Mesodermal cell (in vitro differentiated cells): ENCODE measurements around the gene MEST. TPM values are rescaled to one million over a fixed set of nuclear protein-coding genes. Genes with fewer than 3 reads are reported as not detected.
"Not testable (repeated sequence)": the region's sequence is repeated elsewhere in the genome, so short reads cannot be mapped to it uniquely, and the experiment has no call there.

Source experiments
- H3K27ac ChIP-seq: 2 replicates; pipeline ENCODE4 v1.7.0; 2013; ENCODE audit warnings: mild to moderate bottlenecking, low read depth, low read length, moderate library complexity; ENCODE audit not compliant: severe bottlenecking
- H3K36me3 ChIP-seq: 2 replicates; pipeline ENCODE4 v1.7.1; 2013; ENCODE audit warnings: mild to moderate bottlenecking, low read length, moderate library complexity; ENCODE audit not compliant: control insufficient read depth, insufficient read depth
- H3K4me1 ChIP-seq: one replicate; pipeline ENCODE4 v1.7.1; 2013; ENCODE audit warnings: mild to moderate bottlenecking, low read length; ENCODE audit not compliant: insufficient read depth, control insufficient read depth, poor library complexity, severe bottlenecking
- H3K4me3 ChIP-seq: 2 replicates; pipeline ENCODE4 v1.7.0; 2013; ENCODE audit warnings: low read length, control low read depth, mild to moderate bottlenecking; ENCODE audit not compliant: insufficient read depth, poor library complexity, severe bottlenecking; ENCODE audit errors: extremely low read depth
- H3K9me3 ChIP-seq: 2 replicates; pipeline ENCODE4 v1.7.1; 2013; ENCODE audit warnings: mild to moderate bottlenecking, low read length, moderate library complexity; ENCODE audit not compliant: control insufficient read depth
- WGBS, 2 experiments: methylation state at CpG; one replicate each; pipeline ENCODE4 v1.1.5; 2013; ENCODE audit warnings: missing lambda C conversion rate in 2 of 2; ENCODE audit not compliant: insufficient coverage in 2 of 2; 5-methylcytosine and 5-hydroxymethylcytosine counted together
- polyA plus RNA-seq, 2 experiments: library from polyadenylated mRNA; stranded (reverse); fragments of 50-300 nt; gene quantifications; one replicate each; pipeline ENCODE4 v1.2.3, GENCODE V29; 2013

The MEST gene, protein sequence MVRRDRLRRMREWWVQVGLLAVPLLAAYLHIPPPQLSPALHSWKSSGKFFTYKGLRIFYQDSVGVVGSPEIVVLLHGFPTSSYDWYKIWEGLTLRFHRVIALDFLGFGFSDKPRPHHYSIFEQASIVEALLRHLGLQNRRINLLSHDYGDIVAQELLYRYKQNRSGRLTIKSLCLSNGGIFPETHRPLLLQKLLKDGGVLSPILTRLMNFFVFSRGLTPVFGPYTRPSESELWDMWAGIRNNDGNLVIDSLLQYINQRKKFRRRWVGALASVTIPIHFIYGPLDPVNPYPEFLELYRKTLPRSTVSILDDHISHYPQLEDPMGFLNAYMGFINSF
- 734 TPM for polyA plus RNA-seq (2013, experiment 1 of 2)
- 918 TPM for polyA plus RNA-seq (2013, experiment 2 of 2)

DNA sequence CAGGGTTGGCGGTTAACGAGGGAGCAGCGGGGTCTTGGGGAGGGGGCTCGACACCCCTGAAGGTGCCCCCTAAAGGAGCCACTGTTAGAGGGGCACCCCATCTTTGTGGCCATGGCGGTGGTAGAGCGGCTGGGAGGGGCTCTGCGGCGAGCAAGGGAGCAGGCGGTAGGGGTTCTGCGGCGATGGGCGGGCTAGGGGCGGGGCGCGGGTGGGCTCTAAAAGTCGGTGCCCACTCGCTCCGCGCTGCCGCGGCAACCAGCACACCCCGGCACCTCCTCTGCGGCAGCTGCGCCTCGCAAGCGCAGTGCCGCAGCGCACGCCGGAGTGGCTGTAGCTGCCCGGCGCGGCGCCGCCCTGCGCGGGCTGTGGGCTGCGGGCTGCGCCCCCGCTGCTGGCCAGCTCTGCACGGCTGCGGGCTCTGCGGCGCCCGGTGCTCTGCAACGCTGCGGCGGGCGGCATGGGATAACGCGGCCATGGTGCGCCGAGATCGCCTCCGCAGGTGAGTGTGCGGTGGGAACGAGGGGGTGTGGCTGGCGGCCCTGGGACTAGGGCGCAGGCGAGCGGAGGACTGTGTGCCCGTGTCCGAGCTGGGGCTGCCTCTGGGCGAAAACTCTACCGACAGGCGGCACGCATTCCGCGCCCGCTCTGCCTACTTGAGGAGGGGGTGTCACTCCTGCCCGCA is at the start of gene MEST:
Gene MEST (plus strand): TSS at position 245 of the 682 bp plus-strand sequence. CDS start 229 bp downstream, at position 474.
- no peaks in the 10 kb centered on the region for H3K9me3 ChIP-seq
- peak within 1 kb of the TSS; percentile 51 for H3K4me3 ChIP-seq
- peaks cover 27% of the 10 kb centered on the region for H3K4me1 ChIP-seq
- H3K36me3 ChIP-seq = peaks cover 15% of the 10 kb centered on the region
- WGBS, 2 experiments = 45 to 48% methylated on average over 51 to 67 of the region's 71 CpGs
- H3K27ac ChIP-seq = peak within 1 kb of the TSS; percentile 95

DNA sequence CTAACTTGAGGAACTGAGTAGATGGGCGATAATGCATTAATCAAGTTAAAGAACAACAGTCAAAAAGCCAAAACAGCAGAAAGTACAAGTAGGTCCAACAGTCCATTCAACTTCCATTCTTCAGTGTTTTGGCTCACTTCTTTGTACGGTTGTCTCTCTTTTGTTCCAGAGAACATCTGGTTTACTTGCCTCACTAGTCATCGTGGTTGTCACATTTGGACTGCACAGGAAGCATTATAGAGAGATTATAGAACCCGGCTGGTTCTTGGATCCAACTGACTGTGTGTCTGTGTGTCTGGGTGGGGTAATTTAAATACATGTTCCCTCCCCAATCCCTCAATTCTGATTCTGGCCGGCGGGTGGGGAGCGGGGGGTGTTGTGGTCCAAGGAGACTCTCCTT is 49.3 kb upstream of the MEST start:
- Histone ChIP-seq H3K4me3 (no peak overlapping the region), H3K27ac (no peak overlapping the region), H3K4me1 (peaks cover 6% of the 10 kb centered on the region), H3K9me3 (peaks cover 5% of the 10 kb centered on the region), H3K36me3 (no peaks in the 10 kb centered on the region)
- WGBS, 2 experiments = 89 to 93% methylated on average over 2 to 3 of the region's 7 CpGs

DNA sequence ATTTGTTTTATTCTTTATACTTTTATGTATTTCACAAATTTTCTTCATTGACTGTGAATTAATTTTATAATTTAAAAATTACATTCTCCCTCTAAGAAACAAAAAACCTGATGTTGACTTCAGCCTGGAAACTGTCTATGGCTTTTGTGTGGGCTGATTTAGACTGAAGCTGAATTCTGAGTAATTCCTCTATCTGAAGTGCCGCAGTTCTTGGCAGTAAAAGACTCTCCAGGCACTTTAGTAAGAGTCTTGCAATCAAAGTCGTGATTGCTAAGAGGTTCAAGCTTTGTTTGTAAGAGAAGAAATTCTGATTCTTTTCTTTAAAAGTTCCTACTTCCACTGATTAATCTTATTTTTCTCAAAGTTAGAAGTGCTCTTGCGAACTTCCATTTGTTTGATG is 47.7 kb upstream of the MEST start:
- 83 to 100% methylated on average over 1 of the region's 3 CpGs for WGBS, 2 experiments
- H3K36me3 ChIP-seq = no peaks in the 10 kb centered on the region
- H3K4me1 ChIP-seq = peaks cover 3% of the 10 kb centered on the region
- peaks cover 5% of the 10 kb centered on the region for H3K9me3 ChIP-seq
- no peak overlapping the region for H3K27ac ChIP-seq
- H3K4me3 ChIP-seq = no peak overlapping the region

DNA sequence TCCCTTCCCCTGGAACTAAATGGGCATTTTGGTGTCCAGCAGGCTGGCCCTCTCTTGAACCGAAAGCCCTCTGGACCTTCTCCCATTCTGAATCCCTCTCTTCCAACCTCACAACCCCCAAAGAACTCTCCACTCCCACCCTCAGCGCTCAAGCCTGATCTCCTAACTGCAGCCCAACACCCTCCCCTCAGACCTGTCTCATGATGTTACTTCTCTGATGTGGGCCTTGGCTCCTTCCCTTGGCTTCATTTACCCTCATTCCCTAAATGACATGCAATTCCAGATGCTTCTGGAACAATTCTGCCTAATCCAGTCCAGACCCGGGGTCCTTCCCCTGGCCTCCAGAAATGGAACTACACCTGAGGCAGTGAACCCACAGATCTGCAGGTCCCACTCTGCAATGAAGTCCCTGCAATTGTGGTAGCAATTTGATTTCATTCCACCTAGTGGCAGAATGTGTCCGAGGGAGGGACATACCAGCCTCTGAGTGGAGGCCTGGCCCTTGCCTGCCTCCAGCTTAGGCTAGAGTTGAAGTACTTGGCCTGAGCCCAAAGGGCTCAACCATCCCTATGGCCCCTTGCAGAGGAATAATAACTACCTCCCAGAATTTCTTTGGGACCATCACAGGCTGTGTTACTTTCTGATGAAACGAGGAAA is 47.0 kb upstream of the MEST start:
- H3K36me3 ChIP-seq = no peaks in the 10 kb centered on the region
- H3K9me3 ChIP-seq = peaks cover 5% of the 10 kb centered on the region
- 88 to 93% methylated on average over 3 to 5 of the region's 5 CpGs for WGBS, 2 experiments
- peaks cover 3% of the 10 kb centered on the region for H3K4me1 ChIP-seq
- no peak overlapping the region for H3K27ac ChIP-seq
- H3K4me3 ChIP-seq = no peak overlapping the region

DNA sequence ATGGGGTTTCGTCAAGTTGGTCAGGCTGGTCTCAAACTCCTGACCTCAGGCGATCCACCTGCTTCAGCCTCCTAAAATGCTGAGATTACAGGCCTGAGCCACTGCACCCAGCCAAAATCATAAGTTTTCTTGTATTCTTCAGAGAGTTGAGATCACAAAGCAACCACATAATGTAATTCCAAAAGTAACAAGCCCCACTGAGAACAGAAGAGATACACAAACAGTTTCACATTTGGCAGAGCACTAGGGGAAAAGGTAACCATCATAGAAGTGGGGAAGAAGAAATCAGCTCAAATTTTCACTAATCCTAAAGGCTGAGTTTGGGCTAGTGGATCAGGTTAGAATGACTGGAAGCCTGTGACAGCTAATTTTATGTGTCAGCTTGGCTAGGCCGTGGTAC is 45.6 kb upstream of the MEST start:
- Histone ChIP-seq H3K4me3 (no peak overlapping the region), H3K9me3 (peaks cover 5% of the 10 kb centered on the region), H3K27ac (no peak overlapping the region), H3K4me1 (peaks cover 2% of the 10 kb centered on the region), H3K36me3 (no peaks in the 10 kb centered on the region)
- 88 to 100% methylated on average over 1 of the region's 3 CpGs for WGBS, 2 experiments

DNA sequence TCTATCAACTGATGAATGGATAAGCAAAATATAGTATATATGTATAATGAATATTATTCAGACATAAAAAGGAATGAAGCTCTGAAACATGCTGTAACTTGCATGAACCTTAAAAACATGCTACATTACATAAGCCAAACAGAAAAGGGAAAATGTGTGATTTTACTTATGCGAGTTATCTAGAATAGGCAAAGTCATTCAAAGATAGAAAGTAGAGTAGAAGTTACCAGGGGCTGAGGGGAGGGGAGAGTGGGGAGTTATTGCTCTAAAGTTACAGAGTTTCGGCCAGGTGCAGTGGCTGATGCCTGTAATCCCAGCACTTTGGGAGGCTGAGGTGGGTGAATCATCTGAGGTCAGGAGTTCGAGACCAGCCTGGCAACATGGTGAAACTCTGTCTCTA is 40.5 kb upstream of the MEST start:
- 78 to 89% methylated on average over 2 to 3 of the region's 3 CpGs for WGBS, 2 experiments

DNA sequence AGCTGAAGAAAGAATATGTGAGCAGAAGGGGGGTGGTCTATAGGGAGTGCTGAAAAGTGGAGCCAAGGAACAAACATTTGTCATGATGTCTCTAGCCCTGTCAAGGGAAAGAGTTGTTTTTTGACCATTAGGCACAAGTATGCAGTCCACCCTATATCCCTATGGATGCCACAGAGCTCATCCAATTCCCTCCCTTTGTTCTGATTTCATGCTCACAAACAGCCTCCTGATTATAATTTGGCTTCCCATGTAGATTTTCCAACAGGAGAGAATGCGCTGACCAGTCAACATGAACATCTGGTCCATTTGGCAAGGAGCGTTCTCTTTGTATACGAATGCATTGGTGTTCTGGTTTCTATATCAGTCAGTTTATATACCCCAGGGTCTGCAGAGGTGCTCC is 38.9 kb upstream of the MEST start:
- Histone ChIP-seq H3K9me3 (no peaks in the 10 kb centered on the region), H3K36me3 (no peaks in the 10 kb centered on the region), H3K4me3 (no peak overlapping the region), H3K4me1 (no peaks in the 10 kb centered on the region), H3K27ac (no peak overlapping the region)
- WGBS, 2 experiments = 100% methylated on average over 1 to 3 of the region's 3 CpGs

More for the DNA sequence above, 40.5 kb upstream of the MEST start:
- H3K36me3 ChIP-seq, H3K4me1 ChIP-seq, H3K4me3 ChIP-seq, H3K27ac ChIP-seq, H3K9me3 ChIP-seq: not testable (repeated sequence)

DNA sequence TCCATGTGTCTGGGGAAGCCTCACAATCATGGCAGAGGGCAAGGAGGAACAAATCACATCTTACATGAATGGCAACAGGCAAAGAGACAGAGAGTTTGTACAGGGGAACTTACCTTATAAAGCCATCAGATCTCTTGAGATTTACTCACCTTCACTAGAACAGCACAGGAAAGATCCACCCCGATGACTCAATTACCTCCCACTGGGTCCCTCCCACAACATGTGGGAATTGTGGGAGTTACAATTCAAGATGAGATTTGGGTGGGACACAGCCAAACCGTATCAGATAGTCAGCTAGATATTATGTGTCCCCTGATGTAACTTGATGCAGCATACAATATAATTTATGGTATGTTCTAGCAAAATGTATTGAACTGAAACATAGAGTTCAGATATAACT is 36.9 kb upstream of the MEST start:
- H3K4me3 ChIP-seq = no peak overlapping the region
- H3K9me3 ChIP-seq = peaks cover 5% of the 10 kb centered on the region
- no peak overlapping the region for H3K27ac ChIP-seq
- no peaks in the 10 kb centered on the region for H3K4me1 ChIP-seq
- H3K36me3 ChIP-seq = no peaks in the 10 kb centered on the region
- WGBS, 2 experiments = 60% methylated on average over 1 of the region's 2 CpGs; no CpG with 5 or more reads in 1 of the 2 experiments

DNA sequence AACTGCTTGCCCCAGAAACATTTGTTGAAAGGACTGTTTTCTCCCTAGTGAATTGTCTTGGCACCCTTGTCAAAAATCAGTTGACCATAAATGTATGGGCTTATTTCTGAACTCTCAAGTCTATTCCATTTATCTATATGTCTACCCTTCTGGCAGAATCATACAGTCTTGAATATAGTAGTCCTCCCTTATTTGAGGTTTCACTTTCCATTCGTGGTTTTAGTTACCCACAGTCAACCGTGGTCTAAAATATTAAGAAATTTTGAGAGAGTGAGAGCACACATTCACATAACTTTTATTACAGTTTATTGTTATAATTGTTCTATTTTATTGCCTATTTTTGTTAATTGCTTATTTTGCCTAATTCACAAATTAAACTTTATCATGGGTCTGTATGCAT is 33.6 kb upstream of the MEST start:
- H3K4me3 ChIP-seq = no peak overlapping the region
- H3K4me1 ChIP-seq = no peaks in the 10 kb centered on the region
- no peak overlapping the region for H3K27ac ChIP-seq
- no peaks in the 10 kb centered on the region for H3K36me3 ChIP-seq
- no CpG with 5 or more reads among the region's 2 CpGs for WGBS, 2 experiments
- H3K9me3 ChIP-seq = peaks cover 5% of the 10 kb centered on the region

DNA sequence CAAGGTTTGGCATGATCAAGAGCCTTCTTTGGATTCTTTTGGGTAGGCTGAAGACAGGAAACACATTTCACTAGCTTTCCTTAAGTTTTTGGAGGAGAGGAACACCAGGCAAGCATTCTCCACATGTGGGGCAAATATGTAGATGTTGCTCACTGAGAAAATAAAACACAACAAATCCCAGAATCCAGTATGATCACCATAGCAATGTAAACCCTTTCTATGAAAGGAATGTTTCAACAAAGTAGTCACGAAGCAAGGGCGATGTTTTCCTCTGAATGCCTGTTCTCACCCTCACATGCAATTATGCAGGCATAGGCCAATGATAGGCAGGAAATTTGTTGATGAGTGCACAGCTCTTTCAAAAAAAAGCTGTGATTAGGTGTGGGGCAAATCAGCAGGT is 30.6 kb upstream of the MEST start:
- 80 to 100% methylated on average over 1 to 2 of the region's 2 CpGs for WGBS, 2 experiments
- no peak overlapping the region for H3K27ac ChIP-seq
- H3K4me1 ChIP-seq = no peaks in the 10 kb centered on the region
- H3K36me3 ChIP-seq = no peaks in the 10 kb centered on the region
- H3K4me3 ChIP-seq = no peak overlapping the region
- peaks cover 5% of the 10 kb centered on the region for H3K9me3 ChIP-seq
